Effector CD8-positive, alpha-beta T cell (primary cell): Measurements from ENCODE around the gene PRR18.

Source experiments
- DNase-seq: peaks from one replicate; lab custom pipeline; 2025; lab: John Stamatoyannopoulos, UW

PRR18 gene

DNA sequence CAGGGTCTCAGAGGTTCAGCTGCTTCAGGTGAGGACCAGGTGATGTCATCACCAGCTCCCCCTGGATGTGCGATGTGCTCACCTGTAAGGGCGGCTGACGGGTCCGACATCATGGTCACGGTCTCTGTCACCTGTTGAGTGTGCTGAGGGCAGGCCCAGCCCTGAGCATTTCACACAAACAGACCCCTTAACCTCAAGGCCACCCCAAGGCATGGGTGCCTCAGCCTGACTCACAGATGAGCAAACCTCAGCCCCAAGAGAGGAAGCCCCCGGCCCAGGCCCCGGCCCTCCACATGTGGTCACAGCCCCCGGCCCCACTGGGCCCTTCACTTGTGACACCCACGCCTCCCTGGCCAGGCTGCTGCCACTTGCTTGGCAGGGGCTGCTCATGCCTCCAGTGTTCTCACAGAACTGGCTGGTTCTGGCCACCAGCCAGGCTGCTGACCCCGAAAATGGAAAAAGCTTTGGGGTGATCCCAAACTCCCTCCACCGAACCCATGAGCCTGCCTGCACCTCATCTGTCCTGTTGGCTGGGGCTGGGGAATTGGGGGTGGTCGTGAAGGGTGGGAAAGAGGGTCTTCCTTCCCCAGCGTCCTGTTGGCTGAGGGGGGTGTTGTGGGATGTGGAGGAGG, 33.3 kb downstream of the PRR18 start:
- DNase-seq, result no peak

DNA sequence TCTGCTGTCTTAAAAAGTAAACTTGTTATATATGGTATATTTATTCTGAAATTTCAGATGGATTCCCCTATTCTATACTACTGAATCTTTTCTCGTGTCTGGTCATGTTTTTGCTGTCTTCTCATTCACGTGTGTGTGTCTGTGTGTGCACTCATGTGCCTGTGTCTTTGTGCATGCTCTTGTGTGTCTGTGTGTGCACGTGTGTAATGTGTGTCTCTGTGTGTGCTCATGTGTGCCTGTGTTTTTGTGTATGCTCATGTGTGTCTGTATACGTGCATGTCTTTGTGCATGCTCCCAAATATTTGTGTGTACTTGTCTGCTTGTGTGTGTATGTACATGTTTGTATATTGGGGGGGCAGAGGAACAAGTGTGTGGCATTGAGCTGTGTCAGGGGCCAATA, 34.0 kb downstream of the PRR18 start:
- no peak for DNase-seq

DNA sequence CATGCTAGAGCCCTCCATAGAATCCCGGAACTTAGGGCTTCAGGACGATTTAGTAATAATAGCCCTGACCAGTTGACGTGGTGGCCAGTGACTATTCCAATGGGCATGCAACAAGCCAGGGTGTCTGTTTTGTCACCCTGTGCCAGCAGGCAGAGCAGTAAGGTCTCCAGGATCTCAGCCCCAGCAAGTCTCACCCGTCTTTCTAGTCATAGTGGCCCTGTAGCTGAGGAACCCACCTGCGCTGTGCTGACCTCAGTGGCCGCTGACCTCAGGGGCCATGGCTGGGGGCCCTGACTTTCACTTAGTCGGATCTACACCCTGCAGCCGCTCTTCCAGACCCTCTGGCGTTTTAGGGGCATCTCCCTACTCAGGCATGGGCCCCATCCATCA, 36.8 kb downstream of the PRR18 start:
- DNase-seq, result no peak

DNA sequence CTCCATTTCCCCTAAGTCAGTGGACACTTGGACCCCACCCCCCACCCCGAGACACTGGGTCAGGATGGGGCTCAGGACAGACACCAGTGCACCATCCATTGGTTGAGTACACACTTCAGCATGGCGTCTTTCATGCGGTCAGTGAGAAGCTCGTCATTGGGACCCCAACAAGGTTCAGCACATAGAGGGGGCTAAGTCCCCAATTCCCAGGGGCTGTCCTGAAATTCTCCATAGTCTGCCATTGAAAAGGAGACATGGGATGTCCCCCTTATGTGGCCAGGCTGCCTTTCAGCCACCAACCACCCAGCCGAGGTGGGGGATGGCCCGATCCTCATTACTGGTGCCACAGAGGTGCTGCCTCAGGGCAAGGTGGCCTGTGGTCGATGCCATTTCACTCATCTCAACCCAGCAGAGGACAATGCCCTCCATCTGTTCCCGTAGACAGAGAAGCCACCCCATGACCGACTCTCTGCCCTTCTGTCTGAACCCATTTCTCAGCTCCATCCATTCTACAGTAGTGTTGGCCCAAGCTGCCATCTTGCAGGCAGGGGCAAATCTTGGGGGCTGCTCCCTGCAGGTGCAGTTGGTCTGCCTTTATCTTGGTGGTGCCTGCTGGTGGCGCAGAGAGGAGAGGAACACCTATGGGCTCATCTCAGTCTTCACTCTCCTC, 37.4 kb downstream of the PRR18 start:
- DNase-seq, result no peak

DNA sequence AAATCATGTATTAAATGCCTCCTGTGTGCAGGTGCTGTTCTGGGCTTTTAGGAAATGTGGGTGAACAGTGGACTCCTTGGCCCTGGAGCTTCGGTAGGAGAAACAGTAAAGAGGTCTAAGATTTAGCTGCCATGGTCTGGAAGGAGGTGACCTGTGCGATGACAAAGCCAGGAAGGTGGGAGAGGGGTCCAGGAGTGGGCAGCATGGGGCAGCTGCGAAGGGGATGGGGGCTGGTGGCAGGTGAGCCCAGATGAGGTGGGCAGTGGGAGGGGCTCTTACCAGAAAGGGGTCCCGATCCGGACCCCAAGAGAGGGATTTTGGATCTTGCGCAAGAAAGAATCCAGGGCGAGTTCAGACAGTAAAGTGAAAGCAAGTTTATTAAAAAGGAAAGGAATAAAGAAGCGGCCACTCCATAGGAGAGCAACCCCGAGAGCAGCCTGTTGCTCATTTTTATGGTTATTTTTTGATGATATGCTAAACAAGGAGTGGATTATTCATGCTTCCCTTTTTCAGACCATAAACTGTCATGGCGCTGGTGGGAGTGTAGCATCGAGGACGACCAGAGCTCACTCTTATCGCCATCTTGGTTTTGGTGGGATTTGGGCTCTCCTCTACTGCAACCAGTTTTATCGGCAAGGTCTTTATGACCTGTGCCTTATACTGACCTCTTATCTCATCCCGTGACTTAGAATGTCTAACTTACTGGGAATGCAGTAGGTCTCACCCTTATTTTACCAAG, 38.7 kb downstream of the PRR18 start:
- DNase-seq, result no peak

DNA sequence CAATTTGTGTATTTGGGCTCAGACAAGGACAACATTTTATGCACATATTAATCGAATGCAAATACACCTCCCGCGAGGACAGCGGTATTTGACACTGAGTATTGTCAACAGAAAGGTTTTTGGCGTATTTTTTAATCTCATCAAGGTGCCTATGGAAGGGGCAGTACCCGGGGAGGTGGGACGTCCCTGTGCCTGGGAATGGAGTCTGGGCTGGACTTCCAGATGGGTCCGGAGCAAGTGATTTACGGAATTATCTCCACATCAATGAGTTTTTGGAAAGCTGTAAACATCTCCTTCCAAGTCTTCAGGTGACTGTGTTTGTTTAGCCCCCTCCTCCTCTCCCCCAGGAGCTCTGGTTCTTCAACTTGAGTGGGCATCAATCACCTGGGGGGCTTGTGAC, 39.8 kb downstream of the PRR18 start:
- DNase-seq, result no peak

DNA sequence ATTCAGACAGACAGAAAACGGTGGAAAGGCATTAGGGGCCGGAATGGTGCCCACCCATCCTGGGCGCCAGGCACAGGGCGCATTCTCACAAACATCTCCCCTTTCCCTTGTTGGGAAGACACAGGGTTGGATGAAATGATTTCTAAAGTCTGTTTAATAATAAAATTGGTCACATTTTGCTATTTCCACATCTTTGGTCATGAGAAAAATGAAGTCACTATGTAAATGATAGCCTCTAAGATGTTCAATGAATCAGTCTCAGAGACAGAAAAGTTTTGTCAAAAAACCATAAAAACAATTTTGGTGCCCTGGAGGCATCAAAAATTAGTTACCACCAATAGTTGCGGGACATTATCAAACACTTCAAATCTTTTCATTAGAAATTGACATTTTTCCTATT, 40.7 kb downstream of the PRR18 start:
- DNase-seq, result no peak

DNA sequence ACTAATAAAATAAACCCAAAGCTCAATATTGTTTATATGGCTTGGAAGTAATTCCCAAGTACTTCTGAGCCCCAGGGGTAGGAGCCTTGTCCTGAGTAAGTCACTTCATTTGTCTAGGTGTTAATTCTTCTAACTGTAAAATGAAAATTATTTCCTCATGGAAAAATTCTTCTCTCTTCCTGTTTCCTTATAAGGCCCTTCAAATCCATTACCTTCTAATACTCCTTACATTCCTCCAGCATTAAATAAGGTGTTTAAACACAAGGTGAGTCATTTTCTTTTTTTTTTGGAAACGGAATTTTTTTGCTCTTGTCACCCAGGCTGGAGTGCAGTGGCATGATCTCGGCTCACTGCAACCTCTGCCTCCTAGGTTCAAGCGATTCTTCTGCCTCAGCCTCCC, 41.9 kb downstream of the PRR18 start:
- no peak for DNase-seq

DNA sequence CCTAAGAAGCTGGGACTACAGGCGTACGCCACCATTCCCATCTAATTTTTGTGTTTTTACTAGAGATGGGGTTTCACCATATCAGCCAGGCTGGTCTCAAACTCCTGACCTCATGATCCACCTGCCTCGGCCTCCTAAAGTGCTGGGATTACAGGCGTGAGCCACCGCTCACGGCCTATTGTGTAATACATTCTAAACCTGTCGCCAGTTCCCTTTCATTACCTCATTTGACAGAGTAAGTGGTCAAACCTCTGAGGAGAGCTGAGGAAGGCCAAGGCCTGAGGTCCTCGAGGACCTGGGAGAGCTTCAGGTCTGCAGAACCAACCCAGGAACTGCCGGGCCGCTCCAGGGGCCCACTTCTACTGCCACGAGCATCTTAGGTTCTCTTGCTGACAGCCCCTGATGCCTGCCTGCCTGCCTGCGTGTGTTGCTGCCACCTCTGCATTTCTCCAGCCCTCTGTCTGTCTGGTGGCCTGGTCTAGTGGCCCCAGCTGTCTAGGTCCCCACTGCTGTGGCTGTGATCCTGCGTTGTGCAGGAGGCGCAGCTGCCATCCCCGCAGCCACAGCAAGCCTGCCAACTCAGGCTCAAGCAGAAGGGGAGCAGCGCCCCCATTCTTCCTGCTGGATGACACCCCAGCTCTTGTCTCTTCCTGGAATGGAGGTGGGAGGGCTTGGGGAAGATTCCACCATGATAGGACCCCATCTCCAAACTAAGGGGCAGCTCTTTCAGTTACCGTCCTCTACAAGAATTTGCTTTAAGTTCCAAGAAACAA, 45.3 kb downstream of the PRR18 start:
- DNase-seq, result no peak

DNA sequence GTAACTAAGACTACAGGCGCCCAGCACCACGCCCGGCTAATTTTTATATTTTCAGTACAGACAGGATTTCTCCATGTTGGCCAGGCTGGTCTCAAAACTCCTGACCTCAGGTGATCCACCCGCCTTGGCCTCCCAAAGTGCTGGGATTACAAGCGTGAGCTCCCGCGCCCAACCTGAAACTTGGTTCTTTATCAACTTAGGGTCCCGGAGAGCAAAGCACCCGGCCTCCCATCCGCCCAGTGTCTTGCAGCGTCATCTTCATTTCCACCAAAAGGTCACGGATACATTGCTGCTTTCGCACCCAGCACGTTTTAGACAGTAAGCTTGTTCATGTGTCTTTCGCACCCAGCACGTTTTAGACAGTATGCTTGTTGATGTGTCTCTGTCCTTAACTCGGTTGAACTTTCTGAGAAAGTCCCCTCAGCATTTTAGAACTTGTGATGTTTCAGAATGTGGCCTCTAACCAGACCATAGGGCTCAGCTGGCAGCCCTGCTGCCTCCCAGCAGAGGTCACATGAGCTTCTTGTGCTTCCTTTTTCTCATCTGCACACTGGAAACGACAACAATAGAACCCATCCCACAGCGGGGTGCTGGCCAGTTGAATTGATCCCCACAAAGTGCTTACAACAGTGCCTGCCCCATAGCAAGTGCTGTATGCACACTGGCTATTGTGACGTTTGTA, 48.8 kb downstream of the PRR18 start:
- no peak for DNase-seq

DNA sequence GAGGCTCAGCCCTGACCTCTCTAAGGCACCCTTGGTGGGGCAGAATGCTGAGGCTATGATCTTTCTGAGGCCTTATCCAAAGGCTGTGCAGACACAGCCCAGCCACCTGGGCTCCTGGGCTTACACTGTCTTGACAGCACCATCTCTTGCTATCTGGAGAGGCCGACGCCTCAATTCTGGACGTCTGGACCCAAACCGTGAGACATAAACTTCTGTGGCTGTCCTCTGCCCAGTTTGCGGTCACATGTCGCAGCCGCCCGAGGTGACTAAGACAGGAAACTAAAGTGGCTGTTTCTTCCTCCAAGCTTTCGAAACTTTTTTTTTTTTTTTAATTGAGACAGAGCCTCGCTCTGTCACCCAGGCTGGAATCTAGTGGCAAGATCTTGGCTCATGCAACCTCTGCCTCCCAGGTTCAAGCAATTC, 49.3 kb downstream of the PRR18 start:
- DNase-seq, result no peak

DNA sequence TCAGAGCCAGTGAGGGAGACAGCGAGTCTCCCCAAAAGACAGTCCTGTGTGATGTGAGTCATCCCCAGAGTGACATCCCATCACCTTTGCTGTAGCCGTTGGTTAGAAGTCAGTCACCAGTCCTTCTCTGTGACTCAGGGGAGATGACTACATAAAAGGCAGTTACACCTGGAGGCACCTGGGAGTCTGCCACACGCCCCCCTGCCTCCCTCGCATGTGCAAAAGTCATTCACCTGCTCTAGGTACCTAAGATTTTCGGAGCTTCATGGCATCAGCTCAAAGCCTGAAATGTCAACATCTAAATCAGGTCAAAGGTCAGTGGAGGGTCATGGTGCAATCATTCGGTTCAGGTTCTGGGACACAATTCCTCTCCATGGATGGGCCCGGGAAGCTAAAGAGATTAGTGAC, 50.3 kb downstream of the PRR18 start:
- DNase-seq, result no peak
